HAP-1 (cell line): ENCODE results near the gene PDHA1.

Experiments
- DNase-seq, 2 experiments: peaks; one replicate each; pipeline ENCODE4 v3.0.0-alpha.2; 2016 to 2020; ENCODE audit warnings: low spot score in 2 of 2
- H3K27me3 ChIP-seq: fragments of 250-450 bp; sonication (Bioruptor Pico); 2 replicates; pipeline ENCODE4 v1.5.1; 2020; ENCODE audit warnings: low read depth, mild to moderate bottlenecking, moderate library complexity
- H3K36me3 ChIP-seq: fragments of 250-450 bp; sonication (Bioruptor Pico); replicated peaks from 2 replicates; pipeline ENCODE4 v1.5.1; 2020; ENCODE audit warnings: mild to moderate bottlenecking
- H3K4me1 ChIP-seq: fragments of 250-450 bp; sonication (Bioruptor Pico); 2 replicates; pipeline ENCODE4 v1.5.1; 2020; ENCODE audit warnings: mild to moderate bottlenecking
- H3K4me3 ChIP-seq: fragments of 250-450 bp; sonication (Bioruptor Pico); 2 replicates; pipeline ENCODE4 v1.5.1; 2020; ENCODE audit warnings: mild to moderate bottlenecking, moderate library complexity
- H3K9me3 ChIP-seq: fragments of 250-450 bp; sonication (Bioruptor Pico); 2 replicates; pipeline ENCODE4 v1.5.1; 2020; ENCODE audit warnings: mild to moderate bottlenecking, moderate library complexity
- in situ Hi-C: fragments of 300-500 bp; cut with MboI; formaldehyde crosslinking; loops from 3 replicates; pipeline ENCODE4 v1.14.3; 2020; ENCODE audit warnings: low sequenced_read_pairs, inconsistent platforms, mixed read lengths

PDHA1 gene

GRCh38 chrX:19388064-19388679 is 44.4 kb downstream of the PDHA1 start:
- H3K27me3 ChIP-seq: no peaks in the 10 kb centered on the region
- no peak for DNase-seq
- no peaks in the 10 kb centered on the region for H3K4me1 ChIP-seq
- in situ Hi-C loops: loop anchor here (25.0 kb wide), 1 partner anchor 674 kb away; no protein-coding TSS in a partner anchor
- H3K36me3 ChIP-seq: peaks cover 11% of the 10 kb centered on the region; the same call in 1 of the 2 replicates
- no peaks in the 10 kb centered on the region for H3K9me3 ChIP-seq
- no peak overlapping the region for H3K4me3 ChIP-seq

- no peaks in the 10 kb centered on the region for H3K9me3 ChIP-seq
- H3K36me3 ChIP-seq: peaks cover 11% of the 10 kb centered on the region; the same call in 1 of the 2 replicates
- H3K27me3 ChIP-seq: no peaks in the 10 kb centered on the region
- DNase-seq: no peak
- in situ Hi-C loops: loop anchor here (25.0 kb wide), 1 partner anchor 674 kb away; no protein-coding TSS in a partner anchor
- H3K4me3 ChIP-seq: no peak overlapping the region
- H3K4me1 ChIP-seq: no peaks in the 10 kb centered on the region
Observed at GRCh38 chrX:19388741-19389140, 45.0 kb downstream of the PDHA1 start.

GRCh38 chrX:19389227-19389845 is 45.6 kb downstream of the PDHA1 start:
- Histone ChIP-seq H3K36me3 (peaks cover 11% of the 10 kb centered on the region; the same call in 1 of the 2 replicates), H3K27me3 (no peaks in the 10 kb centered on the region), H3K4me3 (no peak overlapping the region), H3K4me1 (no peaks in the 10 kb centered on the region), H3K9me3 (no peaks in the 10 kb centered on the region)
- DNase-seq: no peak
- in situ Hi-C loops: loop anchor here (25.0 kb wide), 1 partner anchor 673 kb away; no protein-coding TSS in a partner anchor

- no peaks in the 10 kb centered on the region for H3K9me3 ChIP-seq
- H3K4me1 ChIP-seq: no peaks in the 10 kb centered on the region
Observed at GRCh38 chrX:19392078-19392477, 48.4 kb downstream of the PDHA1 start.

GRCh38 chrX:19392703-19393102 is 49.0 kb downstream of the PDHA1 start:
- no peak for DNase-seq
- Histone ChIP-seq H3K9me3 (no peaks in the 10 kb centered on the region), H3K27me3 (no peaks in the 10 kb centered on the region), H3K36me3 (peaks cover 15% of the 10 kb centered on the region; the same call in 1 of the 2 replicates), H3K4me1 (no peaks in the 10 kb centered on the region), H3K4me3 (no peak overlapping the region)
- in situ Hi-C loops: loop anchor here (25.0 kb wide), 1 partner anchor 670 kb away; no protein-coding TSS in a partner anchor

More at GRCh38 chrX:19392078-19392477, 48.4 kb downstream of the PDHA1 start:
- Histone ChIP-seq H3K4me3 (no peak overlapping the region), H3K27me3 (no peaks in the 10 kb centered on the region), H3K36me3 (peaks cover 15% of the 10 kb centered on the region; the same call in 1 of the 2 replicates)
- DNase-seq: no peak
- in situ Hi-C loops: loop anchor here (25.0 kb wide), 1 partner anchor 670 kb away; no protein-coding TSS in a partner anchor

- Histone ChIP-seq H3K36me3 (0 out of 2 replicates have a peak, but pooled peaks cover 3% of the 10 kb centered on the region), H3K27me3 (no peaks in the 10 kb centered on the region), H3K4me1 (no peaks in the 10 kb centered on the region), H3K9me3 (no peaks in the 10 kb centered on the region), H3K4me3 (no peak overlapping the region)
- no peak for DNase-seq
- in situ Hi-C loops: no loop called here
Observed at GRCh38 chrX:19403696-19404095, 60.0 kb downstream of the PDHA1 start.

GRCh38 chrX:19410259-19410658 is 66.5 kb downstream of the PDHA1 start:
- Histone ChIP-seq H3K27me3 (no peaks in the 10 kb centered on the region), H3K36me3 (peaks cover 15% of the 10 kb centered on the region), H3K9me3 (no peaks in the 10 kb centered on the region; the same call in 1 of the 2 replicates), H3K4me1 (no peaks in the 10 kb centered on the region), H3K4me3 (no peak overlapping the region)
- no peak for DNase-seq
- in situ Hi-C loops: no loop called here
